Measurements from ENCODE around the gene CFAP206.

CFAP206 gene

DNA sequence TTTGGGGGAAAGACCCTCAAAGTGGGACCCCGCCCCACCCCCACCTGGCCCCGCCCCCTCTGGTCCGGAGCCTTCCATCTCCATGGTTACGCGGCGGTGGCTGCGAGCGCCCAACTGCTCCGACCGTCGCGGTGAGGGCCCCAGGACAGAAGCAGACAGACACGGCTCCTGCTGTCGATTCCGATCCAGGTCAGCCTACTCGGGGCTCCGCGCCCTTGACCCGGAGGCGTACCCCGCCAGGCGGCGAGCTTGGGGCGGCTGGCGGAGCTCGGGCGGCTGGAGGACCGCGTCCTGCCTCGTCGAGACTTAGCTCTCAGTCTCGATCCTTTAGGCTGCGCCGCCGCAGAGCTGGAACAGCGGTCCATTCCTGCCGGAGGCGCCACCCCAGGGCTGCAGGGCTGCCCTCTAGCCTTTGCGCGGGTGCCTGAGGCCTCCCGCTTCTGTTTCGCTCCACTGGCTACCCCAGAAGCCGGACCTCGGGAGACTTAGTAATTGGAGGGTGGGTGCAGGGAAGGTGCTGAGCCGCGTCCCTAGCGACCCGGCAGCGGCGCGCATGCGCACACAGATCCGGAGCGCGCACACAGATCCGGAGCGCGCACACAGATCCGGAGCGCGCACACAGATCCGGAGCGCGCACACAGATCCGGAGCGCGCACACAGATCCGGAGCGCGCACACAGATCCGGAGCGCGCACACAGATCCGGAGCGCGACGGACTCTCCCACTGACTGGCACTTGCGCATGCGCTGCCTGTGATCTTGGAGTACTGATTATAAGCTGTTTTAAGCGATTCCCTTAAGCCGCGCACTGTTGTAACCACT lies at the start of gene CFAP206:
Gene CFAP206 (plus strand): TSS at position 72 of the 820 bp plus-strand sequence. CDS start 1,868 bp downstream, outside the sequence.
- DNase-seq (ENCODE audit: low read depth) = peak; percentile 64

DNA sequence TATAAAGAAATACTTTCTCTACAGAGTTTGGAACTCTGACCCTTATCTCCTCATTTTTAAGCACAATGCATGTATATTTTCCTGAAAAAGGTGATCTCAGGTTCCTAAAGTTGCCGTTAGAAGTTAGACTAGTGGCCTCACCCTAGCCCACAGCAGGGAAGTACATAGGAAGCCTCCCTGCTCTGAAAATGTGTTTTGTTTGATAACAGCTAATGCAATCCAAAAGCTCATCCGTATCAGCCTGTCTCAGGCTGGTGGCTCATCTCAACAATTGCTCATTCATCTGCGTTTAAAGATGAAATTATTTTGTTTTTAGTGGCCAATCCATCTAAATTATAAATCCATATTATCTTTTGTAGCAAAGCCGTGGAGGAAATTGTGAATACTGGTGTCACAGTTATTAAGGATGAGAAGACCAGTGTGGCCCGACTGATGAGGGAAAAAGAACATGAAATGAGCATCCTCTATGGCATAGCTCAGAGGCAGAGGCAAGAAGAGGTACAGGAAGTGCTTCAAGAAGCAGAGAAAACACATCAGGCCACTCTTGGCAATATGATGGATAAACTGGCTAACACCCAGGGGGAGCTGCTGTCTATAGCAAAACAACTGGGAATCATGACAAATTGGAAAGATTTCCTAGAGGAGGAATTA lies 43.0 kb upstream of the CFAP206 start:
- no peak for DNase-seq (ENCODE audit: low read depth)

GRCh38 chr6:87366072-87366827 lies 41.5 kb upstream of the CFAP206 start:
- DNase-seq (ENCODE audit: low read depth) = no peak

DNA sequence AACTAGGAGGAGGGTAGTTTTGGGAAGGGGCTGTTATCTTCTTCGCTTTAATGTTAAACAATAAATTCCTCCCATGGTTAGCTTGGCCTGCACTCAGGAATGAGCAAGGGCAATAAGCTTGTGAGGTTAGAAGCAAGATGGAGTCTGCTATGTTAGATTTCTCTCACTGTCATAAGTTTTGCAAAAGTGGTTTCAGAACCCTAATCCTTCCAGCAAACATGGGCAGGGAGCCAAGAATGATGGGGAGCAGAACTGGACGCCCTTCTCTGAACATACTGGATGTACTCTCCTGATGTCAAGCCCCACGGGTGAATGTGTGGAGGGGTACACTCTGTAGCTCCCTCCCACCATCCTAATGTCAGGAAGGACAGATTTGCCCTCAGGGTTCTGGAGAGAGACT lies 40.9 kb upstream of the CFAP206 start:
- no peak for DNase-seq (ENCODE audit: low read depth)

- DNase-seq (ENCODE audit: low read depth) = no peak
These were observed 34.4 kb upstream of the CFAP206 start for GRCh38 chr6:87373377-87373776.

DNA sequence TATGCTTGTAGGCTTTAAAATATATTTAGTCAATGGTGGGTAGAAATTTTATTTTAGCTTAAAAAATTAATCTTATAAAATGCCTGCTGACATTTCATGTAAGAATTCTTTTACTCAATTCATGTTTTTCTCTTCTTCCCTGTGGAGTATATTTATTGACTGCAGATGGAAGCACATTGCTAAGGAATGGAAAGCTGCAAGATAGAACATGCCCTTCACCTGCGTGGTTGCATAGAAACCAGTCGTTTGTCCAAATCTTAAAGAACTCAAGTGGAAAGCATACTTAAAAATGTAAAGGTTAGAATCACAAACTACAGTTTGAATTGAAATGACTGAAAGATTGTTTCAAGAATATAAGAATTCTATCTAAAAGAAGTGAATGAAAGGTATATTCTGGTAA lies 32.5 kb upstream of the CFAP206 start:
- DNase-seq (ENCODE audit: low read depth) = no peak

DNA sequence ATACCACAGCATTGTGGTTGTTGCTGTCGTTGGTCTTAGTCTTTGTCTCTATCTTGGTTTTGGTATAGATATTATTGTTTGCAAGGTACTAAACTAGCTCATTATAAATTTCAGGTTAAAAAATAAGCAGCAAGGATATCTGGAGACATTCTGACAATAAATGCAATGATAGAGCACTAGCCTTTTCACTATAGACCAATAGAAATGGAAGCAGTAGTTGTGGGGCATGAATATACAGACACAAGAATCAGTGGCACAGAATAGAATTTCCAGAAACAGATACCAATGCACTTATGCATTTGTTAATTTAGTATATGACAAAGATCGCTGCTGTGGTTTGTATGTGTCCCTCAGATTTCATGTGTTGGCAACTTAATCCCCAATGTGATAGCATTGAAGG lies 31.1 kb upstream of the CFAP206 start:
- DNase-seq (ENCODE audit: low read depth) = no peak

DNA sequence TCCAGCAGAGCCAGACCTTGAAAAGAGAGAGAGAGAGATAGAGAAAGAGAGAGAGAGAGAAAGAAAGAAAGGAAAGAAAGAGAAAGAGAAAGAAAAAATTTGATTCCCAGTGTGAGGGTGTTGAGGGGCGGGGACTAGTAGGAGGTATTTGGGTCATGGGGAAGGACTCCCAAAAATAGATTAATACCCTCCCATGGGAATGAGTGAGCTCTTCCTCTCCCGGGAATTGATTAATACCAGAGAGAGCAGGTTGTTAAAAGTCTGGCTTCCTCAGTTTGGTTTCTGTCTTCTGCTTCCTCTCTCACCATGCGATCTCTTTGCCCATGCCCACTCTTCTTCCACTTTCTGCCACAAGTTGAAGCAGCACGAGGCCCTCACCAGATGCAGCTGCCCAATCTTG lies 28.8 kb upstream of the CFAP206 start:
- no peak for DNase-seq (ENCODE audit: low read depth)

- no peak for DNase-seq (ENCODE audit: low read depth)
These were observed 24.9 kb upstream of the CFAP206 start for GRCh38 chr6:87382861-87383260.

DNA sequence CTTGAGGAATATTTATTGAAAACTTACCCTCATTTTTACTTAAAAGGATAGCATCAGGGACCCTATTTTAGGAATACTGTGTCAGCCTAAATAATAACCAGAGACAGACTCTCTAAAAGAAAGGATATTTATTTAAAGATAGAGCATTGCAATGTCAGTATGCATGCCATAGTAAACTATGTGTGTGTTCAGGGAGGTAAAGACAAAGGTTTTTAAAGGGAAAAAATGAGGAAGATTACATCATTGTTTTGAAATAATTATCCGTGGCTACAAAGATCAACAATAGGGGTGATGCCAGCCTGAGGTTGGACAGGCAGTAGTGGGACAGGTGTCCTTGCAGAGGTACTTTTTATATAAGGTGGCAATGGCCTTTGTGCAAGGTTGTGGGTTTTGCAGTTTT lies 23.7 kb upstream of the CFAP206 start:
- DNase-seq (ENCODE audit: low read depth) = no peak

- DNase-seq (ENCODE audit: low read depth) = no peak
These were observed 23.3 kb upstream of the CFAP206 start for GRCh38 chr6:87384449-87384848.

- no peak for DNase-seq (ENCODE audit: low read depth)
These were observed 16.4 kb upstream of the CFAP206 start for GRCh38 chr6:87391334-87391733.

DNA sequence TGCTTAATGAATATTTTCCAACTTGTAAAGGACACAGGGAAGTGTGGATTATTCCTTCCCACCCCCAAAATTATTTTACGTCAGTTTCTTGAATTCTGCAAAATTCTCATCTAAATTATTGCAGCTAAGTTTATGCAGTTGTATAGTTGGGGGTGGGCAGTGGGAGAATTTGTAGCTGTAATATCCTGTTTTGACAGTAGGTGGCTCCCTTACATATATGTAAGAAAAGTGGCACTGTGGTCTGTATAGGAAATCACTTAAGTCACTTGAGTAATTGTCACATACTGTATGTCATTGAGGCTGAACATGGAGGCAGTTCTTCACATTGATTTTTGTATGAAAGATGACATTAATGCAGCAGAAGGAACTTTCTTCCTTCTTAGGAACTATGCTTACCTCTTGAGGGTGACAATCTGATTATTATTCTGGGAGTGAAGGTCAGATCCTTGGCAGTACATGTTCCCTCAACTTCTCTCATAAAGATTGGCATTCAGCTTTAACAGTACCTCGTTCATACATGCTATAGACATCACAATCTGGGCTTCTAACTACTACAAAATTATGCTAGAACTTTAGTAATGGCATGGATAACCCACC lies 14.6 kb upstream of the CFAP206 start:
- peak; percentile 22 for DNase-seq (ENCODE audit: low read depth)

GRCh38 chr6:87395431-87395830 lies 12.3 kb upstream of the CFAP206 start:
- no peak for DNase-seq (ENCODE audit: low read depth)

- DNase-seq (ENCODE audit: low read depth) = no peak
These were observed 11.0 kb upstream of the CFAP206 start for GRCh38 chr6:87396595-87397392.

- DNase-seq (ENCODE audit: low read depth) = no peak
These were observed 10.1 kb upstream of the CFAP206 start for GRCh38 chr6:87397656-87398055.

GRCh38 chr6:87401832-87402231 lies 5.9 kb upstream of the CFAP206 start:
- no peak for DNase-seq (ENCODE audit: low read depth)

DNA sequence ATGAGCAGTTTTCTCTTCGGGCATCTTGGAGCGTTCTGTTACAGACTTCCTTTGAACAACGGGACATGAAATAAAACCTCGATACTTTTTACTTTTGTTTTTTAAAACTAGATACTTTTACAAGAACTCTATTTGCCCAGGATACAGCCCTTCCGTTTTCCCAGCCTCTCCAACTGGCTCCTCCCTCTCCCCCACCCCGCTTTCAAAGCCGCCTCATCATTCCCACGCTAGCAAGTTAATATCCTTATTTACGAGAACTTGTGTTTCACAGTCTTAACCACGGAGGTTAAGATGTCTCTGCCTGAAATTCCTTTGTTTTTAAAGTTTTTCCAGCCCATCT lies 241 bp upstream of the CFAP206 start:
- no peak for DNase-seq (ENCODE audit: low read depth)

DNA sequence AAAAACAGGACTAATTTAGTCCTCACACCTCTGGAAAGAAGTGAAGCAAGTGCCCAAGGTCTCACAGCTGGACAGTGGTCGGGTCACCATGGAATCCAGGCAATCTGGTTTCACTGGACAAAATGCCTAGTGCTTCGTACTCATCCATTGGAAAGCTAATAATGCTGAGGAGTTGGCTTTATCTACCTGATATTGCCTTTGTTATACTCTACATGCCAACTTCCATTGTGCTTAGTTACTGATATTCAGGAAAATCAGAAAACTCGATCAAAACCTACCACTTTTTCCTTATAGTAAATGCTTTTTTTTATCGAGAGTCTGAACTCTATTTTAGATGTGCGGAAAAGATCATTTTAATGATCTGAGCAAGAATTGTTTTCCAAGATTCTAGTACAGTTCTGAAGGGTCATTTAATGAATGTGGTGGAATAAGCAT lies 966 bp downstream of the CFAP206 start:
- no peak for DNase-seq (ENCODE audit: low read depth)

GRCh38 chr6:87419266-87419665 lies 11.5 kb downstream of the CFAP206 start:
- no peak for DNase-seq (ENCODE audit: low read depth)

- no peak for DNase-seq (ENCODE audit: low read depth)
These were observed 12.6 kb downstream of the CFAP206 start for GRCh38 chr6:87420360-87420759.

DNA sequence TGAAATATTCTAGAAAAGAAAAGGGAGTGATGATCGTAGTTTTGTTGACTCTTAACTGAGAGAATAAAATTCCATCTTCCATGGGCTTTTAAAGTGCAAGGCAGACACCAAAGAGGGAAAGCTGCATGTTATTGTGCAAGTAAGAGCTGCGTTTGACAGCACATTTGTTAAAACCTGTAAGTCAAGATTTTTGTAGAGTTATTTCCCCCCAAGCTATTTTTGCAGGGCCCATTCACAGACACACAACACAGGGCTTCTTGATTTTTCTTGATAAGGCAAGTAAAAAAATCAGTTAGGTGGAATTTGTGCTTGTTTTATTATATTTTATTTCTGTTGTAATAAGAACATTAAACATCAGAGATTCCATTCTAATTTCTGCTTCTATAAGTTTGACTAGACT lies 13.8 kb downstream of the CFAP206 start:
- no peak for DNase-seq (ENCODE audit: low read depth)

All from activated T-cell treated with anti-CD3 and anti-CD28 coated beads for 24 hours (primary cell).